PC-9 (cell line): ENCODE results near the gene KRTAP10-1. TPM values are rescaled to one million over a fixed set of nuclear protein-coding genes. Genes with fewer than 3 reads are reported as not detected.

Experiments used
- BruUV-seq: library from RNA; stranded (reverse); fragments of 400-500 nt; replicated peaks from 2 replicates; lab custom pipeline; 2021; lab: Mats Ljungman, UMichigan
- CTCF ChIA-PET: fragments of 300-600 bp; sonication (Branson Sonifier 250); formaldehyde crosslinking; loops from one replicate; lab custom pipeline; 2022; ENCODE audit warnings: antibody characterized with exemption; lab: Charles Lee
- POLR2A ChIA-PET: fragments of 300-600 bp; sonication (Branson Sonifier 250); formaldehyde crosslinking; loops from one replicate; lab custom pipeline; 2022; ENCODE audit warnings: antibody characterized with exemption; ENCODE audit not compliant: unreplicated experiment; lab: Charles Lee
- DNase-seq, 2 experiments: peaks; one replicate each; pipeline versions ENCODE4 v3.0.0 to v3.0.0-alpha.2; 2015 to 2022; ENCODE audit warnings: mixed read lengths in 1 of 2
- H2AFZ ChIP-seq: fragments of 200-600 bp; sonication (generic); 2 replicates; pipeline ENCODE4 v1.8.1; 2017; ENCODE audit warnings: antibody characterized with exemption
- H3F3A ChIP-seq: fragments of 200-600 bp; sonication (generic); 2 replicates; pipeline ENCODE4 v1.8.1; 2017; ENCODE audit warnings: antibody characterized with exemption, mild to moderate bottlenecking, low read depth; ENCODE audit not compliant: insufficient read depth
- H3K27ac ChIP-seq: fragments of 200-600 bp; sonication (generic); 2 replicates; pipeline ENCODE4 v1.6.1; 2016; ENCODE audit warnings: mixed run types
- H3K27me3 ChIP-seq: fragments of 200-600 bp; sonication (generic); 2 replicates; pipeline ENCODE4 v1.6.1; 2016; ENCODE audit warnings: low read depth, mixed run types; ENCODE audit not compliant: insufficient read depth
- H3K36me3 ChIP-seq: fragments of 200-600 bp; sonication (generic); 2 replicates; pipeline ENCODE4 v1.6.1; 2016; ENCODE audit warnings: low read depth, mixed run types
- H3K4me1 ChIP-seq: fragments of 200-600 bp; sonication (generic); replicated peaks from 2 replicates; pipeline ENCODE4 v1.6.1; 2016; ENCODE audit warnings: mixed run types; ENCODE audit not compliant: insufficient read depth
- H3K4me2 ChIP-seq: fragments of 200-600 bp; sonication (generic); 2 replicates; pipeline ENCODE4 v1.6.1; 2017; ENCODE audit warnings: mixed run types
- H3K4me3 ChIP-seq: fragments of 200-600 bp; sonication (generic); 2 replicates; pipeline ENCODE4 v1.6.1; 2016; ENCODE audit warnings: mixed run types
- H3K79me2 ChIP-seq: fragments of 200-600 bp; sonication (generic); 2 replicates; pipeline ENCODE4 v1.6.1; 2017; ENCODE audit warnings: low read depth, mixed run types
- H3K9me2 ChIP-seq: fragments of 200-600 bp; sonication (generic); 2 replicates; pipeline ENCODE4 v1.8.1; 2017; ENCODE audit warnings: mild to moderate bottlenecking; ENCODE audit not compliant: insufficient read depth
- H3K9me3 ChIP-seq: fragments of 200-600 bp; sonication (generic); 2 replicates; pipeline ENCODE4 v1.8.1; 2016; ENCODE audit warnings: low read depth; ENCODE audit not compliant: insufficient read depth
- H4K20me1 ChIP-seq: fragments of 200-600 bp; sonication (generic); 2 replicates; pipeline ENCODE4 v1.8.1; 2017; ENCODE audit not compliant: insufficient read depth
- EZH2 ChIP-seq: fragments of 200-600 bp; sonication (generic); IDR thresholded peaks from 2 replicates; pipeline ENCODE4 v1.8.0; 2017; ENCODE audit warnings: antibody characterized with exemption, low read depth
- intact Hi-C: fragments of 100-400 bp; cut with micrococcal nuclease; formaldehyde crosslinking; loops from one replicate; pipeline ENCODE4 v1.10.0; 2022; ENCODE audit not compliant: unreplicated experiment
- total RNA-seq: library from RNA; stranded (reverse); gene quantifications from 2 replicates; pipeline ENCODE4 v1.2.3, GENCODE V29; 2021
- TF ChIP-seq, protein P1 (sequence below): fragments of 200-600 bp; sonication (generic); conservative IDR thresholded peaks from 2 replicates; pipeline ENCODE4 v1.6.1; 2017; ENCODE audit warnings: mixed run types, antibody characterized with exemption, mild to moderate bottlenecking, moderate library complexity

KRTAP10-1 gene
- total RNA-seq, 1 experiment from 2014 or later = not detected

DNA sequence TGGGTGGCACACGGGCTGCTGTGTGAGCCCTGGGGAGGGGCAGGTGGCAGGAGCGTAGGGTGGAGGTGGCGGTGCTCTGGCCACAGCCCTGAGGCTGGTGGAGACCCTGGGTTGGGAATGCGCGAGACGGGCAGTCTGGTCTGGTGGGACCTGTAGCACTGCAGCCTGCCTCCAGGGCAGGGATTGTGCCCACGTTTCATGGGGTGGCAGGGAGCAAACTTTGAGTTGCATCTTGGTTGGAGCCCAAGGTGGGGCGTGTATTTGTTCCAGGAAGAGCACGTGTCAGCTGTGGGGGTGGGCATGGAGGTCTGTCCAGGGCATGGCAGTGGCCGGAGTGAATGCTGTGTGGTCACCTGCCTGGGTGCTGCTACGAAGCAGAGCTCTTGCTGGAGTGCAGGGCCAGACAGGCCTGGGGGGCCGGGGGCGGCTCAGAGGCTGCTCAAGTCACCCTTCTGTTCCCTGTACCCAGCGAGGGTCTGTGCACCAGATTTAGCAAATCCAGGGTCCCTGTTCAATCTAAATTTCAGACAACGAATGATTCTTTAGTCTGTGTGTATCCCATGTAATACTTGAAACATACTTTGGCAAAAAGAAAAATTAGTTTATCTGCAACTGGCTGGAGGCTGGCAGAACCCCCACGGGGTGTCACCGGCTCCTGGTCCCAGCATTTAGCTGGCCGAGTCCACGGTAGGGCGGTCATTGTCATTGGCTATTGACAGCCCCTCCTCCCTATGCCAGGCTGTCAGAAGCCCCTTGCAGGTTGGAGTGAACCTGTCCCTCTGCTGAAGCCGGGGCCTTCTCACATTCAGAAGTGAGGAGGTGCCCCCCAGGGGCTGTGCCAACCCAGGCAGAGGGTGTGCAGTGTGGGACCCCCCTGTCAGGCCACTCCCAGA is 27.3 kb downstream of the KRTAP10-1 start:
- TF ChIP-seq EZH2 = no peak
- TF ChIP-seq, protein P1, sequence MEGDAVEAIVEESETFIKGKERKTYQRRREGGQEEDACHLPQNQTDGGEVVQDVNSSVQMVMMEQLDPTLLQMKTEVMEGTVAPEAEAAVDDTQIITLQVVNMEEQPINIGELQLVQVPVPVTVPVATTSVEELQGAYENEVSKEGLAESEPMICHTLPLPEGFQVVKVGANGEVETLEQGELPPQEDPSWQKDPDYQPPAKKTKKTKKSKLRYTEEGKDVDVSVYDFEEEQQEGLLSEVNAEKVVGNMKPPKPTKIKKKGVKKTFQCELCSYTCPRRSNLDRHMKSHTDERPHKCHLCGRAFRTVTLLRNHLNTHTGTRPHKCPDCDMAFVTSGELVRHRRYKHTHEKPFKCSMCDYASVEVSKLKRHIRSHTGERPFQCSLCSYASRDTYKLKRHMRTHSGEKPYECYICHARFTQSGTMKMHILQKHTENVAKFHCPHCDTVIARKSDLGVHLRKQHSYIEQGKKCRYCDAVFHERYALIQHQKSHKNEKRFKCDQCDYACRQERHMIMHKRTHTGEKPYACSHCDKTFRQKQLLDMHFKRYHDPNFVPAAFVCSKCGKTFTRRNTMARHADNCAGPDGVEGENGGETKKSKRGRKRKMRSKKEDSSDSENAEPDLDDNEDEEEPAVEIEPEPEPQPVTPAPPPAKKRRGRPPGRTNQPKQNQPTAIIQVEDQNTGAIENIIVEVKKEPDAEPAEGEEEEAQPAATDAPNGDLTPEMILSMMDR = no peak

DNA sequence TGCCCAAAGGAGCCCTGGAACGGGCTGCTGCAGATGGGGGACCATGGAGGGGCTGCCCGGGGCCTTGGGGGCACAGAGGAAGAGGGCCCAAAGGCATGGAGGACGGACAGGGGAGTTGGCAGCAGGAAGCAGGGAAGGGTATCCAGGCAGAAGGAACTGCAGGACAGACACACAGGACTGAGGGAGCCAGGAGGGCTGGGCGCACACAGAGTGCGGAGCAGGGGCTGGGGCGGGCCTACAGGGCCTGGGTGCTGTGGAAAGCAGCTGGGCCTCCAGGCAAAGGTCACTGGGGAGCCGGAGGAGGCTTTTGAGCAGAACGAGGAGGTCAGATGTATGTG is 28.1 kb downstream of the KRTAP10-1 start:
- Histone ChIP-seq H3K4me3 (no peak overlapping the region), H3K27me3 (peaks cover 83% of the 10 kb centered on the region), H3K9me3 (no peaks in the 10 kb centered on the region), H3K4me1 (no peaks in the 10 kb centered on the region), H3K36me3 (no peaks in the 10 kb centered on the region), H2AFZ (no peak overlapping the region), H3K9me2 (no peaks in the 10 kb centered on the region), H3K79me2 (no peaks in the 10 kb centered on the region), H3F3A (no peaks in the 10 kb centered on the region), H4K20me1 (no peaks in the 10 kb centered on the region), H3K27ac (no peak overlapping the region), H3K4me2 (no peak overlapping the region)
- BruUV-seq = no TSS peak
- TF ChIP-seq, protein P1 = no peak
- no peak for TF ChIP-seq EZH2
- intact Hi-C loops = loop anchor here (10.0 kb wide), 1 partner anchor 423 kb away; no protein-coding TSS in a partner anchor
- ChIA-PET POLR2A (no interaction called here), CTCF (no interaction called here)
- DNase-seq = no peak

More for the DNA sequence above, 27.3 kb downstream of the KRTAP10-1 start:
- Histone ChIP-seq H3K79me2 (no peaks in the 10 kb centered on the region), H3K4me3 (no peak overlapping the region), H4K20me1 (no peaks in the 10 kb centered on the region), H3K36me3 (no peaks in the 10 kb centered on the region), H3K4me2 (no peak overlapping the region), H3K27me3 (peaks cover 83% of the 10 kb centered on the region), H2AFZ (no peak overlapping the region), H3K9me2 (no peaks in the 10 kb centered on the region), H3K27ac (no peak overlapping the region), H3F3A (no peaks in the 10 kb centered on the region), H3K9me3 (no peaks in the 10 kb centered on the region), H3K4me1 (no peaks in the 10 kb centered on the region)
- BruUV-seq = no TSS peak
- ChIA-PET POLR2A (no interaction called here), CTCF (no interaction called here)
- no peak for DNase-seq
- intact Hi-C loops = loop anchor here (10.0 kb wide), 1 partner anchor 422 kb away; no protein-coding TSS in a partner anchor

DNA sequence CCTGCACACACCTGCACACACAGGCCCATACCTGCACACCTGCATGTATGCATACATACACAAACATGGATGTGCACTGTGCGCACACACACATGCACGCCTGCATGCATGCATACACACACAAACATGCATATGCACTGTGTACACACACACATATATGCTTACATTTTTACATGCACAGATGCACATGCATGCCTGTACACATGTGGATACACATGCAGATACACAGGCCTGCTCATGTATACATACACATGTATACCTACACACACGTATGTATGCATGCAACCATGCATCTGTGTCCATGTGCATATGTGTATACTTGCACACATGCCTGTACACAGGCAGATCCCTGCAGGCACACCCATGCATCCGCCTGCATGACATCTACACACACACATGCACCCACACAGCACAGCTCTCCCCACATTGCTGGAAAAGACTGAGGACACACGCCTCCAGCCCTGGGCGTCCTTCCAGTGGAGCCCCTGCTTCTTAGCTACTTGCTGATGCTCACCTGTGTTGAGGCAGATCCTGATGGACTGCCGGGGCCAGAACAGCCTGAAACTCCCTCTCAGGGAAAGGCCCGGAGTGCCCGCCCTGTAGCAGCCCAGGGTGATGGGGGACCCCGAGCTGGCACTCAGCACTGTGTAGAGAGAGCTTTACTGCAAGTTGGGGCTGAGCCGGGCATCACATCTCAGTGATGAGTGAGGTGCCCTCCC is 28.6 kb downstream of the KRTAP10-1 start:
- Histone ChIP-seq H3K36me3 (no peaks in the 10 kb centered on the region), H3K9me2 (no peaks in the 10 kb centered on the region), H3K4me1 (no peaks in the 10 kb centered on the region), H3K4me3 (no peak overlapping the region), H2AFZ (no peak overlapping the region), H3K27ac (no peak overlapping the region), H3K4me2 (no peak overlapping the region), H3K9me3 (no peaks in the 10 kb centered on the region), H3F3A (no peaks in the 10 kb centered on the region), H3K27me3 (peaks cover 83% of the 10 kb centered on the region), H3K79me2 (no peaks in the 10 kb centered on the region), H4K20me1 (no peaks in the 10 kb centered on the region)
- ChIA-PET POLR2A (no interaction called here), CTCF (interaction anchor here (0.6 to 0.9 kb wide), 2 partner anchors 231 to 1309 kb away, joined by 3 to 6 read pairs; no protein-coding TSS in a partner anchor)
- DNase-seq = no peak
- intact Hi-C loops = loop anchor here (10.0 kb wide), 1 partner anchor 423 kb away; no protein-coding TSS in a partner anchor
- TF ChIP-seq, protein P1 = no peak
- no peak for TF ChIP-seq EZH2
- BruUV-seq = no TSS peak
